ENCODE measurements around the gene TECPR2. TPM values are rescaled to one million over a fixed set of nuclear protein-coding genes. Genes with fewer than 3 reads are reported as not detected.

TECPR2 gene
- total RNA-seq, 1 donor from 2014 or later = 21.4 TPM

GRCh38 chr14:102462391-102462790 is 99.7 kb downstream of the TECPR2 start:
- DNase-seq = no peak
- TF ChIP-seq, protein P1, sequence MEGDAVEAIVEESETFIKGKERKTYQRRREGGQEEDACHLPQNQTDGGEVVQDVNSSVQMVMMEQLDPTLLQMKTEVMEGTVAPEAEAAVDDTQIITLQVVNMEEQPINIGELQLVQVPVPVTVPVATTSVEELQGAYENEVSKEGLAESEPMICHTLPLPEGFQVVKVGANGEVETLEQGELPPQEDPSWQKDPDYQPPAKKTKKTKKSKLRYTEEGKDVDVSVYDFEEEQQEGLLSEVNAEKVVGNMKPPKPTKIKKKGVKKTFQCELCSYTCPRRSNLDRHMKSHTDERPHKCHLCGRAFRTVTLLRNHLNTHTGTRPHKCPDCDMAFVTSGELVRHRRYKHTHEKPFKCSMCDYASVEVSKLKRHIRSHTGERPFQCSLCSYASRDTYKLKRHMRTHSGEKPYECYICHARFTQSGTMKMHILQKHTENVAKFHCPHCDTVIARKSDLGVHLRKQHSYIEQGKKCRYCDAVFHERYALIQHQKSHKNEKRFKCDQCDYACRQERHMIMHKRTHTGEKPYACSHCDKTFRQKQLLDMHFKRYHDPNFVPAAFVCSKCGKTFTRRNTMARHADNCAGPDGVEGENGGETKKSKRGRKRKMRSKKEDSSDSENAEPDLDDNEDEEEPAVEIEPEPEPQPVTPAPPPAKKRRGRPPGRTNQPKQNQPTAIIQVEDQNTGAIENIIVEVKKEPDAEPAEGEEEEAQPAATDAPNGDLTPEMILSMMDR (IDR thresholded peaks at IDR 0.05) = no peak
- Histone ChIP-seq H3K27ac (no peak overlapping the region), H3K4me3 (no peak overlapping the region), H3K27me3 (no peaks in the 10 kb centered on the region), H3K4me1 (no peaks in the 10 kb centered on the region), H3K9me3 (no peaks in the 10 kb centered on the region), H3K36me3 (peaks cover 15% of the 10 kb centered on the region)
- intact Hi-C loops (cut with DNase I) = no loop called here
- no peak for ATAC-seq

DNA sequence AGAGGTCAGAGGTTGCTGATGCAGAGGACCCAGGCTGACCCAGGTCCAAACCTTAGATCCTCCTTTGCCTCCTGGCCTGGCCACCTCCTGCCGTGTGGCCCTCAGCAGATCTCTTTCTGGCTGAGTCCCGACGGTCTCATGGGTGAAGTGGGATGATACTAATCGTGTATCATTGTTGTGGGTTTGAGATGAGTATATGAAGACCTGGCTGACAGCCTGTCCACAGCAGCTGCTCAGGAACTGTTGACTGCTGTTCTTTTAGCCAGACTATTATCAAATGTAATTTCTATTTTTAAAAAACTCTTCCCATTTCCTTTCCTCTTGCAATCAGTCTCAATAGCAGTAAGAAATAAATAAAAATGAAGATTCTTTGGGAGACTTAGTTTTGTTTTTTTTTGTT is 101.3 kb downstream of the TECPR2 start:
- TF ChIP-seq, protein P1 (IDR thresholded peaks at IDR 0.05) = no peak
- intact Hi-C loops (cut with DNase I) = no loop called here
- no peak overlapping the region for H3K4me3 ChIP-seq
- no peak for DNase-seq
- ATAC-seq = no peak
- H3K4me1 ChIP-seq = no peaks in the 10 kb centered on the region
- H3K36me3 ChIP-seq = peaks cover 15% of the 10 kb centered on the region
- no peaks in the 10 kb centered on the region for H3K9me3 ChIP-seq
- no peak overlapping the region for H3K27ac ChIP-seq
- H3K27me3 ChIP-seq = no peaks in the 10 kb centered on the region

DNA sequence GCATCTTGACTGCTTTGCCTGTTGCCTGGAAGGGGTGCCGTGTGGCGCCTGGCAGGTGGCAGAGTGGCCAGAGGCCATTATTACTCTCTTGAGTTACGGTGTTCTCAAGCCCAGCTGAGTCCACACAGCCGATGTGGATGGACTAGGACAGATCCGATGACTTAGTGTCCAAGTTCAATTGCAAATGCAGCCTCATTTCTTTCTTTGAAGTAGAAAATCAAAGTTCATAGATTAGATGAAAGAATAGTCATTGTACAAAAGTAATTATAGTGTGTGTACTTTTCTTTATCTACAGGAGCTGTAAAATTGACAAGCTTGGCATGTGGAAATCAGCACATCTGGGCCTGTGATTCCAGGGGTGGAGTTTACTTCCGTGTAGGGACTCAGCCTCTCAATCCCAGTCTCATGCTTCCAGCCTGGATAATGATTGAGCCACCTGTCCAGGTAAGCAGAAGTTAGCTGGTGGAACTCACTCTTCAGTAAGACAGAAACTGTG is 102.2 kb downstream of the TECPR2 start:
- no peak for ATAC-seq
- H3K4me1 ChIP-seq = no peaks in the 10 kb centered on the region
- H3K27me3 ChIP-seq = no peaks in the 10 kb centered on the region
- H3K27ac ChIP-seq = no peak overlapping the region
- no peak overlapping the region for H3K4me3 ChIP-seq
- intact Hi-C loops (cut with DNase I) = no loop called here
- H3K9me3 ChIP-seq = no peaks in the 10 kb centered on the region
- no peak for DNase-seq
- TF ChIP-seq, protein P1 (IDR thresholded peaks at IDR 0.05) = no peak
- peaks cover 15% of the 10 kb centered on the region for H3K36me3 ChIP-seq

- TF ChIP-seq, protein P1 (IDR thresholded peaks at IDR 0.05) = no peak
- H3K27ac ChIP-seq = no peak overlapping the region
- intact Hi-C loops (cut with DNase I) = no loop called here
These were observed 106.5 kb downstream of the TECPR2 start for GRCh38 chr14:102469261-102469660.

DNA sequence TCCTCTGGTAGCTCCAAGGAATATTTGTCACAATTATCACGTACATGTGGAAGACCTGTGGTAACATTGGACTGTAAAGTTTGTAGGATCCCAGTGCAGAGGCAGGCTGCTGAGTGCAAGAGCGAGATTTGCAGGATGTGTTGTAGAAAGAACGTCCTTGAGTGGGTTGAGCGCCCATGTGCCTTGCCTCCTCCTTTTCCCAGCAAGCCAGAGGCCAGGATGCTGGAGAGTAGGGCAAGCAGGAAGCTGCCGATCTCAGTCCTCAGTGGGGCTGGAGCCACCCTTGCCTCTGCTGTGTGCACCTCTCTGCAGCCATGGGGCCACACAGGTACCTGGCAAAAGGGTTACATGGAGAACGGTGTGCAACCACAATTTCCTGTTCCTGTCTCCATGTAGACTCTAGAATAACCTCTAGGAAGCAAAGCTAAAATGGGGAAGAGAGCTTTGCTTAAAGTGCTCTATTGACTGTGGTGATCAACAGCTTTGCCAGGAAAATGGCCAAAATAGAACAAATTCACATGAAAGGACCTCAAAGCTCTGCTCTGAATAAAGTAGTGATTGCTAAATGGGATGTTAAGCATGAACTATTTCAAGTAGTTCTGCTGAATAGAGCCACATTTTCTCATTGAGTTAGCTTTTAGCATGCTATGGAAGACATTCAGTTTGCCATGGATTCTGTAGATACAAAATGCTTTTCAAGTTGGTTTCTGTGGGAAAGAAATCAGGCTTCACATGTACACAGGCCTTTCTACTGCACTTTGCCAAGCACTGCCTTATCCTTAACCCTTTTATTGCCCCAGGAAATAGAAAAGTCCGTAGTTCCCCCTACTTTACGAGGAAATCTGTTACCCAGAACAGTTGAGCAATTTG is 109.4 kb downstream of the TECPR2 start:
- DNase-seq = no peak
- H3K27ac ChIP-seq = no peak overlapping the region
- no peaks in the 10 kb centered on the region for H3K9me3 ChIP-seq
- peaks cover 7% of the 10 kb centered on the region for H3K4me1 ChIP-seq
- H3K27me3 ChIP-seq = no peaks in the 10 kb centered on the region
- TF ChIP-seq, protein P1 (IDR thresholded peaks at IDR 0.05) = no peak
- intact Hi-C loops (cut with DNase I) = no loop called here
- H3K36me3 ChIP-seq = no peaks in the 10 kb centered on the region
- ATAC-seq = no peak
- H3K4me3 ChIP-seq = no peak overlapping the region

More at GRCh38 chr14:102469261-102469660, 106.5 kb downstream of the TECPR2 start:
- Histone ChIP-seq H3K9me3 (no peaks in the 10 kb centered on the region), H3K27me3 (no peaks in the 10 kb centered on the region), H3K4me1 (no peaks in the 10 kb centered on the region), H3K4me3 (no peak overlapping the region), H3K36me3 (peaks cover 15% of the 10 kb centered on the region)
- ATAC-seq (no peak), DNase-seq (no peak)

Measured in upper lobe of right lung (tissue), 1 donor.